ENCODE results near the gene CHAF1B.

The CHAF1B gene

DNA sequence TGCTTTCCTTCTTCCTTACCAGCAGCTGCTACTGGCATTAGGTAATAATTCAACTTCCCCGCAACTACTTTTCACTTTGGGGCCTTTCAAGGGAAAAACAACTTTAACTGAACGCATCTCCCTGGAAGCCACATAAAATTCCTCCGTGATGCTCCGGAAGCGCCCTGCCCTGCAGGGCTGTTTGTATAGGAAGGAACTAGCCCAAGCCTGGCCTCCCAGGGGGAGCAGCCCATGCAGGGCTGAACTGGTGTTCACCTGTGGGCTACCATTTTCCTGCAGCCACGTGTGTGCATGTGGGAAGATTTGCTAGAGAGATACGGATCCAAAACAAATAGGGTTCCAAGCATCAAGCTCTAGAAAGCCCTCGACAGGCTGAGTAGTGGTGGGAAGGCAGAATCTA lies 80.3 kb downstream of the CHAF1B start:
- FAIRE-seq, result no peak

DNA sequence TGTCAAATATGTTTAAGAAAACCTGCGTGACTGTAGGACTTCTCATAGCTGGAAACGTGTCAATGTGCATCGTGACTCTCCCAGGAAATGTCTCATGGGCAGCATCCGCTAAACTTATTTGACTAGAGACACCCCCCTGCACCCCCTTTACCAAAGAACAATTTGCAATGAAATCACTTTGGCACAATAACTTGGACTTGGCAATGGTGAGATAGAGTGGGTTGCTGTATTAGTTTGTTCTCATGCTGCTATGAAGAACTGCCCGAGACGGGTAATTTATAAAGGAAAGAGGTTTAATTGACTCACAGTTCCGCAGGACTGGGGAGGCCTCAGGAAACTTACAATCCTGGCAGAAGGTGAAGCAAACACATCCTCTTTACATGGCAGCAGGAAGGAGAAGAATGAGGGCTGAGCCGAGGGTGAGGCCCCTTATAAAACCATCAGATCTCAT lies 80.9 kb downstream of the CHAF1B start:
- no peak for FAIRE-seq

All from islet of Langerhans (tissue), 1 donor.